DND-41 (cell line): ENCODE measurements around the gene MAP3K2.

Experiments
- CTCF ChIP-seq: IDR thresholded peaks from 2 replicates; pipeline ENCODE4 v1.5.1; 2012; ENCODE audit warnings: borderline replicate concordance, low read length, moderate library complexity, mild to moderate bottlenecking; ENCODE audit not compliant: poor library complexity, severe bottlenecking; ENCODE audit errors: extremely low read depth
- EZH2 ChIP-seq: IDR thresholded peaks from 3 replicates; pipeline ENCODE4 v1.6.1; 2012; ENCODE audit warnings: borderline replicate concordance, low read depth, mild to moderate bottlenecking, moderate library complexity, low read length, inconsistent platforms; ENCODE audit not compliant: severe bottlenecking

DNA sequence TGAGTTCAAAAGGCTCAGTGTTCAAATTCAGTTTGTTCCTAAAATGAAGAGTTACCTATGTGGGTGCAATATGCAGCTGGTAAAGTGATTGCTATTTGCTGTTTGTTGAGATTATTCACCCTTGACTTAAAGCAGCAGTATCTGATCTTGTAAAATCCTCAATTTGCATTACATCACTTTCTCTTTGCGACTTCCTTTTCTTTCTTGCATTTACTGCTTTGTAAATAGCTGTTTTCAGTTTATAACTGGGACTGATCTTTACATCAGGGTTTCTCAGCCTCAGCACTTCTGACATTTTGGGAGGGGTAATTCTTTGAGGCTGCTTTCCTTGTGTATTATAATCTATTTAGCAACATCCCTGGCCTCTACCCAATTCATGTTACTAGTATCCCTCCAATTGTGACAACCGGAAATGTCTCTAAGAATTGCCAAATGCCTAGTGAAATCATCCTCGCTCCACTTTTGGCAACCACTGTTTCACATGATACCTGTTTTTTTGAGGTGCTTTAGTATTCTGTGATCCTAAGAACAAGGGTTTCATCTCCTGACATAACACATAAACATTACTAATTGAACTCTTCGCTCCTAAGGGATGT lies 81.7 kb downstream of the MAP3K2 start:
- TF ChIP-seq CTCF (no peak), EZH2 (no peak)
